OCI-M1 (cell line): ENCODE results near the gene CILP2.

Experiments used
- DNase-seq: peaks from one replicate; lab custom pipeline; 2025; lab: John Stamatoyannopoulos, UW

Gene CILP2

DNA sequence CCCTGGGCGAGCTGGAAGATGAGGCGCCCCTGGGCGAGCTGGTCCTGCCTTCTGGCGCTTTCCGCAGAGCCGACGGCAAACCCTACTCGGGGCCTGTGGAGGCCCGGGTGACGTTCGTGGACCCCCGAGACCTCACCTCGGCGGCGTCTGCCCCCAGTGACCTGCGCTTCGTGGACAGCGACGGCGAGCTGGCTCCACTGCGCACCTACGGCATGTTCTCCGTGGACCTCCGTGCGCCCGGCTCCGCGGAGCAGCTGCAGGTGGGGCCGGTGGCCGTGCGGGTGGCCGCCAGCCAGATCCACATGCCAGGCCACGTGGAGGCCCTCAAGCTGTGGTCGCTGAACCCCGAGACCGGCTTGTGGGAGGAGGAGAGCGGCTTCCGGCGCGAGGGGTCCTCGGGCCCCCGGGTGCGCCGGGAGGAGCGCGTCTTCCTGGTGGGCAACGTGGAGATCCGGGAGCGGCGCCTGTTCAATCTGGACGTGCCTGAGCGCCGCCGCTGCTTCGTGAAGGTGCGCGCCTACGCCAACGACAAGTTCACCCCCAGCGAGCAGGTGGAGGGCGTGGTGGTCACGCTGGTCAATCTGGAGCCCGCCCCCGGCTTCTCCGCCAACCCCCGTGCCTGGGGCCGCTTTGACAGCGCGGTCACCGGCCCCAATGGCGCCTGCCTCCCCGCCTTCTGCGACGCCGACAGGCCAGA lies 6.3 kb downstream of the CILP2 start:
- DNase-seq: no peak

- no peak for DNase-seq
These were observed 7.0 kb downstream of the CILP2 start for GRCh38 chr19:19544954-19545591.

DNA sequence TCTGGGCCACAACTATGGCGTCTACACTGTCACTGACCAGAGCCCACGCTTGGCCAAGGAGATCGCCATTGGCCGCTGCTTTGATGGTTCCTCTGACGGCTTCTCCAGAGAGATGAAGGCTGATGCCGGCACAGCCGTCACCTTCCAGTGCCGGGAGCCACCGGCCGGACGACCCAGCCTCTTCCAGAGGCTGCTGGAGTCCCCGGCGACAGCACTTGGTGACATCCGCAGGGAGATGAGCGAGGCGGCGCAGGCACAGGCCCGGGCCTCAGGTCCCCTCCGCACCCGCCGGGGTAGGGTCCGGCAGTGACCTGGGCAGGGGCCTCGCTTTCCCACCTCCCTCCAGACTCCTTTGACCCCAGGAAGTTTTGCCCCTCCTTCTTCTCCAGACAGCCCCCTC lies 7.6 kb downstream of the CILP2 start:
- no peak for DNase-seq

GRCh38 chr19:19546751-19547162 lies 8.7 kb downstream of the CILP2 start:
- no peak for DNase-seq

DNA sequence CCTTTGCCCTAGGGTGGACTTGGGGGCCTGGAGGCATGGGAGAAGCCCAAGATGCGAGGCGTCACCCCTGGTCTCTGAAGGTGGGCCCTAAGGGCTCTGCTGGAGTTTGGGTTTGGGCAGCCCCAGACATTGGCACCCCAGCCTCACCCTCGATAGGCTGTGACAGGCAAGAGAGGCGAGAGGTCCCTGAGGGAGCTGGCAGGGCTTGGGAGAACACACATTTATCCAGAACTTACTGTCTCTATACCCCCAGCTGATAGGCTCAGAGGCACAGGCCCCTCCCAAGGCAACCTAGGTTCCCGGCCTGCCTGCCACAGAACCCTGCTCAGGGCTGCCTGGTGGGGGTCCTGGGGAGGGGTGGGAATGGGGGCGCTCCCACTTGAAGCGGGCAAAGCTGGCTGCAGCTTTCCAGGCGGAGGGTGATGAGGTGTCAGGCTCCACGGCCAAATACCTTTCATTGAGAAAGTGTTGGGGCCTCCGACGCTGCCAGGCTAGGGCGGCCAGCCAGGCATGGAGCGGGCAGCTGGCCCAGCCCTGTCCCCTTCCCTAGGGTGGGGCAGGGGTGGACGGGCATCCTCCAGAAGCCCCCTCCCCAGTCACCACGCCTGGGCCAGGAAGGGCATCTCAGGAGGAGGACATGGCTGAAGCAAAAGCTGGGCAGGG lies 9.7 kb downstream of the CILP2 start:
- no peak for DNase-seq

DNA sequence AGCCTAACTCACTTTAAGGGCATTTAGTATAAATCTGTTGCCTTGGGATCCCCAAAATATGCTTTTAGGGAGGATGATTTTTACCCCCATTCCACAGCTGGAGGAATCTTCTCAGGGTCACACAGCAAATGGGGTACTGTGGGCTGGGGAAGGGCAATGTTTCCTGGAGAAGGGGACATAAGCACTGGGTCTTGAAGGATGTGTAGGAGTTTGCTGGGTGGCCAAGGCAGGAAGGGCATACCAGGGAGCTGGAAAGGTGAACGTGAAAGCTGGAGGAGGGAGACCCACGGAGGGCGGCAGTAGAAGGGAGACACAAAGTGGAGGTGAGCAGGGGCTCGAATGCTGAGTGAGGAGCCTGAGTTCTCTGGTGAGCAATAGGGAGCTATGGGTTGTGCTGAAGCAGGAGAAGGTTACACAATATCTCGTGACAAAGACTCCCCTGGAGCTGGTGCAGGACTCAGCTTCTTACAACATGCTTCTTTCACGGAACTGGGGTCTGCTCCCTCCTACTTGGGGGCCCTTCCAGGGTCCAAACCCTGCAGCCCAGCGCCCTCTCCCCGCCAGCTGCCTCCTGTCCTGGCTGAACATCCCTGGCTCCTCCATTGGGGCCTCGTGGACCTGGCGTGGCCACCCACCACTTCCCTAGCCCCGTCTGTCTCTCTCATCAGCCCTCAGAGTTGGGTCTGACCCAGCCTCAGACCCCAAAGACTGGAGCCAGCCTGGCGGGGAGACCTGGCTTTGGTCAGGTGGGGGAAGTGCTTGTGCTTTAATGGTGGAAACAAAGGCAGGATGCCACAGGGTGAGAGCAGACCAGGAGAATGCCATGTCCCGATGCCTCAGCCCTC lies 11.1 kb downstream of the CILP2 start:
- no peak for DNase-seq

GRCh38 chr19:19549804-19550464 lies 11.9 kb downstream of the CILP2 start:
- peak; percentile 54 for DNase-seq

GRCh38 chr19:19550485-19550929 lies 12.4 kb downstream of the CILP2 start:
- no peak for DNase-seq

GRCh38 chr19:19550972-19551852 lies 13.1 kb downstream of the CILP2 start:
- DNase-seq: no peak

GRCh38 chr19:19551853-19552192 lies 13.8 kb downstream of the CILP2 start:
- no peak for DNase-seq

DNA sequence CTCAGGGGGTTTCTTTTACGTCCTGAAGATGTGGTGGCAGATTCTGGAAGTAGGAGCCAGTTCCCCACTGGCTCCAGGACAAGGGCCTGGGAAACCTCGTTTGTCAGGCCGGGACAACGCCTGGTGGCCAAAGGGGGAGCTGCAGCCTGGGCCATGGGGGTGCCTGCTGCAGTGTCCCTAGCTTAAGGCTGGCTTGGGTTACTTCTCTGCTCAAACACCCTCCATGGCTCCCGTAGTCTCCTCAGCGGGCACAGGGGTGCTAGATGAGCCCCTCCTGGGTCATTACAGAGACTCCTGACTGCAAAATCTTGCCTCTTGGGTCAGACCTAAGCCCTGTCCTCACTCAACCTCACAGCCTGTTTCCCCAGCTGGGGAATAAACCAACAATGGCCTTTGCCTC lies 14.7 kb downstream of the CILP2 start:
- peak; percentile 77 for DNase-seq

- no peak for DNase-seq
These were observed 15.6 kb downstream of the CILP2 start for GRCh38 chr19:19553670-19554069.

GRCh38 chr19:19554074-19555023 lies 16.3 kb downstream of the CILP2 start:
- DNase-seq: peak; percentile 91

GRCh38 chr19:19558055-19558454 lies 20.0 kb downstream of the CILP2 start:
- DNase-seq: no peak

- DNase-seq: no peak
These were observed 20.6 kb downstream of the CILP2 start for GRCh38 chr19:19558636-19559035.

GRCh38 chr19:19559931-19560330 lies 21.9 kb downstream of the CILP2 start:
- DNase-seq: no peak

GRCh38 chr19:19561946-19562664 lies 24.0 kb downstream of the CILP2 start:
- DNase-seq: no peak

GRCh38 chr19:19562665-19563347 lies 24.7 kb downstream of the CILP2 start:
- DNase-seq: no peak
